ENCODE measurements around the gene KRTAP3-3.

- TF ChIP-seq POLR2AphosphoS5 (IDR thresholded peaks at IDR 0.05; ENCODE audit: borderline replicate concordance, low read depth, low read length) (no peak), EZH2 (IDR thresholded peaks at IDR 0.05) (no peak)
These were observed 19.6 kb upstream of the KRTAP3-3 start for GRCh38 chr17:41013606-41014005.
